NCI-H128 (cell line): Measurements from ENCODE around the gene ZPBP.

Source experiments
- DNase-seq: peaks from one replicate; lab custom pipeline; 2025; ENCODE audit not compliant: unreplicated experiment; lab: John Stamatoyannopoulos, UW

The ZPBP gene, protein sequence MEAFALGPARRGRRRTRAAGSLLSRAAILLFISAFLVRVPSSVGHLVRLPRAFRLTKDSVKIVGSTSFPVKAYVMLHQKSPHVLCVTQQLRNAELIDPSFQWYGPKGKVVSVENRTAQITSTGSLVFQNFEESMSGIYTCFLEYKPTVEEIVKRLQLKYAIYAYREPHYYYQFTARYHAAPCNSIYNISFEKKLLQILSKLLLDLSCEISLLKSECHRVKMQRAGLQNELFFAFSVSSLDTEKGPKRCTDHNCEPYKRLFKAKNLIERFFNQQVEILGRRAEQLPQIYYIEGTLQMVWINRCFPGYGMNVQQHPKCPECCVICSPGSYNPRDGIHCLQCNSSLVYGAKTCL

DNA sequence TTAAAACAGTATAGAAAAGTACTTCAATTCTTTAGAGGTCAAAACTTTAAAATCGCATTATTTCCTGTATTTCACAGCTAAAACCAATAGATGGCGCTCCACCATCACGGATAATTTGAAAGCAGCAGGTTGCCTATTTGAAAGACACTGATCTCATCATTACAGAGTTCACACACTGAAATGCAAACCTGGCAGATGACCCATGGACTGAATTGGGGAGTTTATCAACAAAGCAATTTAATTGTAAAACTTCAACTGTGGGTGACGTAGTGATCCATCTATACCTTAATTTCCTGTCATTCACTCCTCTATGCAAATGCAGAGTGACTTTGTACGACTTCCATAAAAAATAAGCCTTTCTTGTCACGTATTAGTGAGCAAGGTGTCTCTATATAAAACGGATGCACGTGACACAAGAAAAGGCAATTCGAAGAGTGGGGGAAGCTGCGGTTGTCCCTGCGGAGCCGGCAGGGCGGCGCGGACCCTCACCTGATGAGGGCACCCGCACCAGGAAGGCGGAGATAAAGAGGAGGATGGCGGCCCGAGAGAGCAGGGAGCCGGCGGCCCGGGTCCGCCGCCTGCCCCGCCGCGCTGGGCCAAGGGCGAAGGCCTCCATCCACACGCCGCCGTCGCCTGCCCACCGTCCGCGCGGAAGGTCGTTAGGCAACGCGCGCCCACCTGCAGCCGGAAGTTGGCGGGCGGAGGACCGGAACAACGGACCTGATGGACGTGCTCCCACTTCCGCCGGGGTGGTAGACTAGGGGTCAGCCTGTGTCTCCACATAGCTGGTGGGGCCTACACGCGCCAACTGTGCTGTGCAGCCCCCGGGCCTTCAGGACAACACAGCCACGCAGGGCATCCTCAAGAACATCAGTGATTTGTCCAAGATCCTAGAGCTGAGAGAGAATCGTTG, at the start of gene ZPBP:
Gene ZPBP, minus strand, starts transcription at position 668 of the 913 bp plus-strand sequence. Its CDS starts 52 bp downstream, at position 616.
- DNase-seq: no peak

GRCh38 chr7:50142425-50143017, 49.5 kb upstream of the ZPBP start:
- no peak for DNase-seq

DNA sequence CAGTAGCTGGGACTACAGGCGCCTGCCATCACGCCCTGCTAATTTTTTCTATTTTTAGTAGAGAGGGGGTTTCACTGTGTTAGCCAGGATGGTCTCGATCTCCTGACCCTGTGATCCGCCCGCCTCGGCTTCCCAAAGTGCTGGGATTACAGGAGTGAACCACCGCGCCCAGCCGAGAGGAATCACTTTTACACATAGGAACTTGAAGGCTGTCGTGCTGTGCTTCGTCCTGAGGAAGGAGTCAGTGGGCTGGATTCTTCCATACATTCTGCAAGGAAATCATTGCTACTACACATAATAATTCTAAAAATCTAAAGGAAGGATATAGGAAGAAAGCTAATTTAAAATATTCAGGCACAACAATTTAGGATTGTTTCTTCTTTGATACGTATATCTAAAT, 48.8 kb upstream of the ZPBP start:
- DNase-seq: no peak

GRCh38 chr7:50141131-50141530, 48.1 kb upstream of the ZPBP start:
- DNase-seq: no peak

GRCh38 chr7:50140688-50141087, 47.6 kb upstream of the ZPBP start:
- no peak for DNase-seq

- no peak for DNase-seq
Observed at GRCh38 chr7:50138101-50138500, 45.1 kb upstream of the ZPBP start.

DNA sequence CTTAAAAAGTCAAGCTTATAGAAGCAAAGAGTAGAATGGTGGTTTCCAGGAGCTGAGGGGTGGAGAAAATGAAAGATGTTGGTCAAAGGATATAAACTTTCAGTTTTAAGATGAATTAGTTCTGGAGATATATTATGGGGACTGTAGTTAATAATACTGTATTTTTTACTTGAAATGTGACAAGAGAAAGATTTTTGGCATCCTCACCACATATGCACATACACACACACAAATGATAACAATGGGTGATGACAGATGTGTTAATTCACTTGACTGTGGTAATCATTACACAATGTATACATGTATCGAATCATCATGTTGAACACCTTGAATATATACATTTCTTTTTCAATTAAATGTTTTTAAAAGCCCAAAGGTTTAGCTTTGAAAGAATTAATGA, 32.7 kb upstream of the ZPBP start:
- no peak for DNase-seq

DNA sequence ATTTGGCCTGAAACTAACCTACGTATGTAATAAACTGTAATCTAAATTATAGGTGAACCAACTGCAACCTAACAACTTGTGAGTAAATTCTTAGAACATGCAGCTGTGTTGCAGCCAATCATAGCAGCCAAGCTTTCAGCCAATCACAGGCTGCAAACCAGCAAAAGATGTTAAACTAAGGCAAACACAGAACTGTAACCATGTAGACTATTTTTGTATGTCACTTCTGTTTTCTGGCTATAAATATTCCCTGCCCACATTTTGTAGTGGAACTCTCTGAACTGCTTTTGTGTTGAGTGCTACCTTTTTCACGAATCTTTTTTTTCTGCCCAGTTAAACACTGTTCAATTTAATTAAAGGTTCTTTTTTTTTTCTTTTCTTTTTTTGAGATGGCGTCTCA, 28.2 kb upstream of the ZPBP start:
- no peak for DNase-seq

DNA sequence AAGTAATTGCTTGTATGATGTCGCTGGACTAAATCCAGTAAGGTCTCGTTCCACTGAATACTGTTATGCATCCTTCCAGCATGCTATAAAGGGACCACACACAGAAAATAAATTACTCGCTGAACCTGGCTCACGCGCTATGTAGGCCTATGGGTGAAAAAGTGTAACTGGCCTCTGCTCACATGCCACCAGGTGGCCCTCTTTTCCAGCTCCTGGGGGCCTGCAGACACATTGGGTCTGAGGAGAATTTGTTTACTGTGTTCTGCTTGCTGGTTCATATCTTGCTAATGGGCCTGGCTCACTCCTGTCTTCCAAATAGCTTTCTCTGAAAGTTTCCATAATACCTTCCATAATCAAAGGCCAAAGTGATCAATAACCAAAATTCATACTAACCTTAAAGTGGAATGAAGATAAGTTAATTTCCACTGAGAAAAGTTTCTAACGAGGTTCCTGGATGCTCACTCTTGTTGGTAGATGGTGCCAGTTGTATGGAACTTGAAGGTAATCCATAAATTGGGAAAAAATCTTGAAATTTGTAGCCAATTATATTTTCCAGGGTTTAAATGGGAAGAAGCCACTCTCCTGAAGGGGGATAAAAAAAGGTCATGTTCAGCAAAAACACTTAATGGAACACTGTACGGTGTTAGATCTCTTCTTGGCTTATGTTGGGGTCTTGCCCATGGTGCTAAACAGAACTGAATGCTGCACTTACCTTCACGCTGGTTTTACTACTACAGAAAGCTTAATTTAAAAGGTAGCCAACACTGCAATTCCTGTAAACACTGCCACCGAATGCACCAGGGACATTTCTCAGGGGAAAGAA, 27.0 kb upstream of the ZPBP start:
- no peak for DNase-seq

GRCh38 chr7:50112250-50112649, 19.2 kb upstream of the ZPBP start:
- no peak for DNase-seq

GRCh38 chr7:50101873-50102272, 8.8 kb upstream of the ZPBP start:
- no peak for DNase-seq

DNA sequence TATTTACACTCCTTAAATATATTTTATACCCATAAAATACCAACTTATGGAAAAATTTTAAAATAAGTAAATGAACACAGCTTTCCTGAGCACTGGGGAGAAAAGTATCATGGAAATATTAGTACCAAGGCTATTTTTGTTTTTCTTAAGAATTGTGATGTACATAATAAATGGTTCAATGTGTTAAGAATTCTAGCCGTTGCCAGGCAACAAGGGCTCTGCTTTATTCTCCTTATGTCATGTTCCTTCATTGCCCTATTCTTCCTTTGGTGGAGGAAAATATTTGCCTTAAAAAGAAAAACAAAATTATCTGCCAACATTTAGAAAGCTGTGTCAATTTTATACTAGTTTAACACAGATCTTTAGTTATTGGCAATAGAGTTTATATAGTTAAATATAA, 2.6 kb upstream of the ZPBP start:
- no peak for DNase-seq

GRCh38 chr7:50088463-50089129, 4.5 kb downstream of the ZPBP start:
- no peak for DNase-seq

- no peak for DNase-seq
Observed at GRCh38 chr7:50085344-50085743, 7.7 kb downstream of the ZPBP start.

- no peak for DNase-seq
Observed at GRCh38 chr7:50073093-50073492, 20.0 kb downstream of the ZPBP start.

DNA sequence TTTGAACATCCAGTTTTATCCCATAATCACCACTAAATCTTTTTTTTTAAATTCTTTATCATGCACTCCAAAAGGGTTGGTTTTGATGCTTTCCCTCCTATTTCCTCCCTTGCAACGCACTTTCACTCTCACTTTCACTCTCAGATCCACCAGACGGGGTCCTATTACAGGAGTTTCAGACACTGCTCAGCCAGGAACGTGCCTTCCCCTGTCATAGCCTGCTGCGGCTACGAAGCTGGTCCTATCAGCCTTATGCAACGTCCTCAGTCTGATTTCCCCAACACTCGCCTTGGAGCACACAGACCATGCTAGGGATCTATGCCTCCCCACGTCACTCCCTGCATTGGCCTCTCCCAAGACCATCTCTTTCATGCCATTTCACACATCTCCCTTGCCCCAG, 23.4 kb downstream of the ZPBP start:
- no peak for DNase-seq

DNA sequence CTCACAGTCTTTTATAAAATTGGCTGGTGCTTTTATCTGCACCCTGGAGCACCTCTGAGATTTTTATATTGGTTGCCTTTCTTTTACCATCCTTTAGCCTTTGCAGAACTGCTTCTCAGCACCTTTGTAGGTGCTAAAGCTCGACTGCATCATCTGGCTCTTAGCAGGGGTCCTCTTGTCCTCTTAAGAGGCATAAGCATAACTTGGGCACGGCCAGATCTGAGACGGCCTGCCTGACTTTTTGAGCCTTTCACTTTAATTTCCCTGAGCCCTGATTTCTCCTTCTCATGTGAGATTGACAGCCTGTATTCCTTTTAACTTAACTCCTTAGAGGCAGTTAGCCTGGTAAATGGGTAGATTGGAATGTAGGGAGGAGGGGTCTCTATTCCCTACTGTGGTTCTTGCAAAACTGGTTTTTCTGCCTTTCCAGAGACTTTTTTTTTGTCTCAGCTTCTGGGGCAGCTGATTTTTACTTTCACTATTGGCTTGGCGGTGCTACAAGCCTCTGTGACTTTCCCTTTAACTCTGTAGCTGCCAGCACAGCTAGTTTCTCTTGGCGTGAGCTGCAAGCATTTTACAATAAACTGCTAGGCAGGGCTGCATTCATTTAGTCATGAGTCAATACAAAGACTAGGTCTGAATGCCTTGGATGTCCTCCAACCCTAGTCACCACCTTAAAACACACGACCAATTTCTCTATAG, 24.0 kb downstream of the ZPBP start:
- DNase-seq: no peak

- no peak for DNase-seq
Observed at GRCh38 chr7:50068026-50068425, 25.0 kb downstream of the ZPBP start.

- no peak for DNase-seq
Observed at GRCh38 chr7:50062951-50063350, 30.1 kb downstream of the ZPBP start.

DNA sequence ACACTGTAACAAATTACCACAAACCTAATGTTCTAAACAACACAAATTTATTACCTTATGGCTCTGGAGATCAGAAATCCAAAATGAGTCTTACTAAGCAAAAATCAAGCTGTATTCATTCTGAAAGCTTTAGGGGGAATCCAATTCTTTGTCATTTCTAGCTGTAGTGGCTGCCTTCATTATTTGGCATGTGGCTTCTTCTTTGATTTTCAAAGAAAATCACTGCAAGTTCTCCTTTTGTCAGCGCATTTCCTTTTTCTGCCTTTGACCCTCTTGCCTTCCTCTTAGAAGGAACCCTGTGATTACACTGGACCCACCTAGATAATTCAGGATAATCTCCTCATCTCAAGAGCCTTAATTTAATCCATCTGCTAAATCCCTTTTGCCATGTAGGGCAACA, 36.9 kb downstream of the ZPBP start:
- no peak for DNase-seq
